Measurements from ENCODE around the gene RAB7A.

Gene RAB7A

GRCh38 chr3:128787256-128788253 is 61.6 kb downstream of the RAB7A start:
- DNase-seq (ENCODE audit: low read depth in 2 of 2): no peak

GRCh38 chr3:128788268-128788869 is 62.4 kb downstream of the RAB7A start:
- no peak for DNase-seq (ENCODE audit: low read depth in 2 of 2)

GRCh38 chr3:128794067-128794768 is 68.2 kb downstream of the RAB7A start:
- DNase-seq (ENCODE audit: low read depth in 2 of 2): no peak

- DNase-seq (ENCODE audit: low read depth in 2 of 2): peak; percentile 33 to 38
These were observed 69.0 kb downstream of the RAB7A start for GRCh38 chr3:128794770-128795649.

- DNase-seq (ENCODE audit: low read depth in 2 of 2): no peak
These were observed 73.7 kb downstream of the RAB7A start for GRCh38 chr3:128799653-128800052.

GRCh38 chr3:128800241-128801187 is 74.5 kb downstream of the RAB7A start:
- DNase-seq (ENCODE audit: low read depth in 2 of 2): no peak

GRCh38 chr3:128801779-128802380 is 75.9 kb downstream of the RAB7A start:
- DNase-seq (ENCODE audit: low read depth in 2 of 2): no peak

GRCh38 chr3:128803307-128803706 is 77.3 kb downstream of the RAB7A start:
- DNase-seq (ENCODE audit: low read depth in 2 of 2): no peak

- DNase-seq (ENCODE audit: low read depth in 2 of 2): peak; percentile 12 to 15
These were observed 78.2 kb downstream of the RAB7A start for GRCh38 chr3:128804017-128804810.

- DNase-seq (ENCODE audit: low read depth in 2 of 2): no peak
These were observed 78.8 kb downstream of the RAB7A start for GRCh38 chr3:128804811-128805155.

GRCh38 chr3:128805772-128806171 is 79.8 kb downstream of the RAB7A start:
- no peak for DNase-seq (ENCODE audit: low read depth in 2 of 2)

GRCh38 chr3:128806588-128806987 is 80.6 kb downstream of the RAB7A start:
- DNase-seq (ENCODE audit: low read depth in 2 of 2): no peak

GRCh38 chr3:128807186-128807830 is 81.3 kb downstream of the RAB7A start:
- DNase-seq (ENCODE audit: low read depth in 2 of 2): no peak

GRCh38 chr3:128808672-128809071 is 82.7 kb downstream of the RAB7A start:
- DNase-seq (ENCODE audit: low read depth in 2 of 2): no peak

GRCh38 chr3:128813097-128813496 is 87.1 kb downstream of the RAB7A start:
- no peak for DNase-seq (ENCODE audit: low read depth in 2 of 2)

GRCh38 chr3:128814060-128814459 is 88.1 kb downstream of the RAB7A start:
- DNase-seq (ENCODE audit: low read depth in 2 of 2): no peak

- DNase-seq (ENCODE audit: low read depth in 2 of 2): no peak
These were observed 88.7 kb downstream of the RAB7A start for GRCh38 chr3:128814519-128815317.
